SK-N-SH treated with all-trans-retinoic acid at 6 μM for 48 hours (cell line): Measurements from ENCODE around the gene PNMA1.

Source experiments
- ATAC-seq: fragments of 200-7000 bp; cut with Tn5 transposase; 3 replicates; pipeline ENCODE4 v1.9.1; 2020; ENCODE audit warnings: mild to moderate bottlenecking, moderate library complexity
- ARNTL ChIP-seq: fragments of 450-650 bp; formaldehyde crosslinking; IDR thresholded peaks from 2 replicates; pipeline ENCODE4 v1.5.0; 2020; ENCODE audit warnings: low read depth, mild to moderate bottlenecking, moderate library complexity, borderline replicate concordance
- BACH2 ChIP-seq: fragments of 250-450 bp; sonication (Bioruptor Pico); IDR thresholded peaks from 2 replicates; pipeline ENCODE4 v1.9.0; 2021; ENCODE audit warnings: mild to moderate bottlenecking, borderline replicate concordance
- CSDC2 ChIP-seq: fragments of 250-450 bp; sonication (Bioruptor Pico); IDR thresholded peaks from 2 replicates; pipeline ENCODE4 v1.5.0; 2020; ENCODE audit warnings: mild to moderate bottlenecking, moderate library complexity
- ESRRG ChIP-seq: fragments of 250-450 bp; sonication (Bioruptor Pico); IDR thresholded peaks from 2 replicates; pipeline ENCODE4 v1.6.1; 2021; ENCODE audit warnings: mild to moderate bottlenecking
- GLIS3 ChIP-seq: fragments of 250-450 bp; sonication (Bioruptor Pico); IDR thresholded peaks from 2 replicates; pipeline ENCODE4 v1.5.0; 2020; ENCODE audit warnings: mild to moderate bottlenecking, moderate library complexity
- ISL1 ChIP-seq: fragments of 250-450 bp; sonication (Bioruptor Pico); IDR thresholded peaks from 2 replicates; pipeline ENCODE4 v2.1.2; 2022; ENCODE audit warnings: mild to moderate bottlenecking, moderate library complexity
- OSR1 ChIP-seq: fragments of 250-450 bp; sonication (Bioruptor Pico); IDR thresholded peaks from 2 replicates; pipeline ENCODE4 v1.8.0; 2022; ENCODE audit warnings: moderate library complexity, mild to moderate bottlenecking, inconsistent platforms
- PATZ1 ChIP-seq: fragments of 250-450 bp; sonication (Bioruptor Pico); IDR thresholded peaks from 2 replicates; pipeline ENCODE4 v1.8.0; 2020; ENCODE audit warnings: mild to moderate bottlenecking, moderate library complexity, borderline replicate concordance
- POU6F1 ChIP-seq: fragments of 250-450 bp; sonication (Bioruptor Pico); IDR thresholded peaks from 2 replicates; pipeline ENCODE4 v1.8.0; 2021; ENCODE audit warnings: low read depth, mild to moderate bottlenecking, moderate library complexity, borderline replicate concordance
- PPARA ChIP-seq: fragments of 250-450 bp; sonication (Bioruptor Pico); IDR thresholded peaks from 2 replicates; pipeline ENCODE4 v1.5.0; 2020; ENCODE audit warnings: mild to moderate bottlenecking, borderline replicate concordance
- RARB ChIP-seq: fragments of 250-450 bp; sonication (Bioruptor Pico); IDR thresholded peaks from 2 replicates; pipeline ENCODE4 v1.8.0; 2021; ENCODE audit warnings: mild to moderate bottlenecking, moderate library complexity
- SNAI2 ChIP-seq: fragments of 250-450 bp; sonication (Bioruptor Pico); IDR thresholded peaks from 2 replicates; pipeline ENCODE4 v1.5.0; 2020; ENCODE audit warnings: mild to moderate bottlenecking, moderate library complexity
- TCF4 ChIP-seq: fragments of 250-450 bp; sonication (Bioruptor Pico); IDR thresholded peaks from 2 replicates; pipeline ENCODE4 v1.8.0; 2021; ENCODE audit warnings: mild to moderate bottlenecking, moderate library complexity, borderline replicate concordance
- TOX ChIP-seq: fragments of 250-450 bp; sonication (Bioruptor Pico); IDR thresholded peaks from 2 replicates; pipeline ENCODE4 v1.8.0; 2021; ENCODE audit warnings: mild to moderate bottlenecking, moderate library complexity, borderline replicate concordance
- TSHZ2 ChIP-seq: fragments of 250-450 bp; sonication (Bioruptor Pico); IDR thresholded peaks from 2 replicates; pipeline ENCODE4 v1.5.0; 2020; ENCODE audit warnings: mild to moderate bottlenecking, moderate library complexity
- ZC3H10 ChIP-seq: fragments of 250-450 bp; sonication (Bioruptor Pico); IDR thresholded peaks from 2 replicates; pipeline ENCODE4 v1.5.1; 2021; ENCODE audit warnings: mild to moderate bottlenecking, moderate library complexity
- ZFP3 ChIP-seq: fragments of 250-450 bp; sonication (Bioruptor Pico); IDR thresholded peaks from 2 replicates; pipeline ENCODE4 v1.5.0; 2020; ENCODE audit warnings: mild to moderate bottlenecking, moderate library complexity
- ZNF565 ChIP-seq: fragments of 450-650 bp; formaldehyde crosslinking; conservative IDR thresholded peaks from 2 replicates; pipeline ENCODE4 v1.5.0; 2020; ENCODE audit warnings: low read depth, mild to moderate bottlenecking, moderate library complexity
- ZNF70 ChIP-seq: fragments of 450-650 bp; formaldehyde crosslinking; IDR thresholded peaks from 2 replicates; pipeline ENCODE4 v1.5.0; 2020; ENCODE audit warnings: mild to moderate bottlenecking, moderate library complexity
- ZNF8 ChIP-seq: fragments of 450-650 bp; formaldehyde crosslinking; IDR thresholded peaks from 2 replicates; pipeline ENCODE4 v1.5.0; 2020; ENCODE audit warnings: mild to moderate bottlenecking, moderate library complexity
- TF ChIP-seq, protein P1 (sequence below): fragments of 250-450 bp; sonication (Bioruptor Pico); IDR thresholded peaks from 2 replicates; pipeline ENCODE4 v1.5.1; 2021; ENCODE audit warnings: mild to moderate bottlenecking, moderate library complexity
- TF ChIP-seq, protein P2 (sequence below): fragments of 250-450 bp; sonication (Bioruptor Pico); IDR thresholded peaks from 2 replicates; pipeline ENCODE4 v1.5.1; 2020; ENCODE audit warnings: low read depth, mild to moderate bottlenecking, moderate library complexity

The PNMA1 gene

GRCh38 chr14:73665130-73665529 is 49.1 kb downstream of the PNMA1 start:
- TF ChIP-seq TOX (CRISPR knock-in tag) (no peak), ZFP3 (CRISPR knock-in tag) (no peak), POU6F1 (CRISPR knock-in tag) (no peak), ZNF565 (no peak), TCF4 (no peak), ZNF8 (no peak), RARB (no peak), ESRRG (CRISPR knock-in tag) (no peak), PATZ1 (no peak), BACH2 (CRISPR knock-in tag) (no peak), ISL1 (CRISPR knock-in tag) (no peak), OSR1 (CRISPR knock-in tag) (no peak), ARNTL (CRISPR knock-in tag) (no peak), PPARA (CRISPR knock-in tag) (no peak), ZNF70 (CRISPR knock-in tag) (no peak)
- TF ChIP-seq, protein P1, sequence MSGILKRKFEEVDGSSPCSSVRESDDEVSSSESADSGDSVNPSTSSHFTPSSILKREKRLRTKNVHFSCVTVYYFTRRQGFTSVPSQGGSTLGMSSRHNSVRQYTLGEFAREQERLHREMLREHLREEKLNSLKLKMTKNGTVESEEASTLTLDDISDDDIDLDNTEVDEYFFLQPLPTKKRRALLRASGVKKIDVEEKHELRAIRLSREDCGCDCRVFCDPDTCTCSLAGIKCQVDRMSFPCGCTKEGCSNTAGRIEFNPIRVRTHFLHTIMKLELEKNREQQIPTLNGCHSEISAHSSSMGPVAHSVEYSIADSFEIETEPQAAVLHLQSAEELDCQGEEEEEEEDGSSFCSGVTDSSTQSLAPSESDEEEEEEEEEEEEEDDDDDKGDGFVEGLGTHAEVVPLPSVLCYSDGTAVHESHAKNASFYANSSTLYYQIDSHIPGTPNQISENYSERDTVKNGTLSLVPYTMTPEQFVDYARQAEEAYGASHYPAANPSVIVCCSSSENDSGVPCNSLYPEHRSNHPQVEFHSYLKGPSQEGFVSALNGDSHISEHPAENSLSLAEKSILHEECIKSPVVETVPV, result no peak
- no peak for ATAC-seq

DNA sequence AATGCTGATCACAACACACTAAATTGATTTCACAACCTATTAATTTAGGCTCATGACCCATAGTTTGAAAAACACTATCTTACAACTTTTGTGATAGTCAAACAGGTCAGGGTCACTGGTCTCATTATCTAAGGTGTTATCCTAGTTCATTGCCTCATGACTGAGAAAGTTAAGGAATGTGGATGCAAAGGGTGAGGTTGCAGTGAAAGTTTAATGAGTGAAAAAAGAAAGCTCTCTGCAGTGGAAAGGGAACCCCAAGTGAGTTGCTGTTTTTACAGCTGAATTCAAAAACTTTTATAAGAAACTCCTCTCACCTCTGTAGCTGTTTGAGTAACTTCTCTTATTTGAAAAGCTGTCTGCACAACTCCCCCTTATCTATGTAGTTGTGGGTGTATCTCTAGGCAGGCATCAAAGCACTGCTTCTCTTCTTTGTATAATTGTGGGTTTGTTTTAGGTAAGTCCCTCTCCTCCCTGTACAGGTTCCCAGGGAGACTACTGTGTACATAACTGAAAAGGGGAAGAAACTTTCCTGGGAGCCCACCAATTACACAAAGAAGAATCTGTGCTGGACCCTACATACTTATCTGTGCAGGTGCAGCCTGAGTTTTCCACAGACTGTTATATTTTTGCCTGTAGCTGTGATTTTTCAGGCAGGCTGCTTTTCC is 50.5 kb downstream of the PNMA1 start:
- ATAC-seq, result no peak
- TF ChIP-seq ZC3H10 (CRISPR knock-in tag) (no peak), POU6F1 (CRISPR knock-in tag) (no peak), ESRRG (CRISPR knock-in tag) (no peak), TOX (CRISPR knock-in tag) (no peak), ARNTL (CRISPR knock-in tag) (no peak), PPARA (CRISPR knock-in tag) (no peak), OSR1 (CRISPR knock-in tag) (no peak), GLIS3 (no peak), CSDC2 (CRISPR knock-in tag) (no peak), TSHZ2 (CRISPR knock-in tag) (no peak), PATZ1 (no peak), RARB (no peak), ZNF565 (no peak), BACH2 (CRISPR knock-in tag) (no peak), ZFP3 (CRISPR knock-in tag) (no peak), SNAI2 (CRISPR knock-in tag) (no peak)
- TF ChIP-seq, protein P2, sequence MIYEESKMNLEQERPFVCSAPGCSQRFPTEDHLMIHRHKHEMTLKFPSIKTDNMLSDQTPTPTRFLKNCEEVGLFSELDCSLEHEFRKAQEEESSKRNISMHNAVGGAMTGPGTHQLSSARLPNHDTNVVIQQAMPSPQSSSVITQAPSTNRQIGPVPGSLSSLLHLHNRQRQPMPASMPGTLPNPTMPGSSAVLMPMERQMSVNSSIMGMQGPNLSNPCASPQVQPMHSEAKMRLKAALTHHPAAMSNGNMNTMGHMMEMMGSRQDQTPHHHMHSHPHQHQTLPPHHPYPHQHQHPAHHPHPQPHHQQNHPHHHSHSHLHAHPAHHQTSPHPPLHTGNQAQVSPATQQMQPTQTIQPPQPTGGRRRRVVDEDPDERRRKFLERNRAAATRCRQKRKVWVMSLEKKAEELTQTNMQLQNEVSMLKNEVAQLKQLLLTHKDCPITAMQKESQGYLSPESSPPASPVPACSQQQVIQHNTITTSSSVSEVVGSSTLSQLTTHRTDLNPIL (CRISPR knock-in tag), result no peak
- TF ChIP-seq, protein P1, result no peak
